Nephron (organoid): ENCODE measurements around the gene DSN1.

Experiments used
- H3K27ac Mint-ChIP-seq, 3 experiments: 2 replicates each; pipeline ENCODE4 v1.8.0; 2020; ENCODE audit warnings: mixed read lengths in 3 of 3, mild to moderate bottlenecking in 2 of 3, moderate library complexity in 1 of 3
- H3K27me3 Mint-ChIP-seq: 2 replicates; pipeline ENCODE4 v1.8.0; 2021; ENCODE audit warnings: low read depth, mild to moderate bottlenecking, moderate library complexity, mixed read lengths
- H3K36me3 Mint-ChIP-seq: 2 replicates; pipeline ENCODE4 v1.8.0; 2020; ENCODE audit warnings: low read depth, mixed read lengths
- H3K4me1 Mint-ChIP-seq: 2 replicates; pipeline ENCODE4 v1.8.0; 2020; ENCODE audit warnings: mixed read lengths
- H3K4me3 Mint-ChIP-seq, 3 experiments: 2 replicates each; pipeline ENCODE4 v1.8.0; 2020; ENCODE audit warnings: mild to moderate bottlenecking in 3 of 3, mixed read lengths in 3 of 3, moderate library complexity in 2 of 3
- H3K9me3 Mint-ChIP-seq: 2 replicates; pipeline ENCODE4 v1.8.0; 2020; ENCODE audit warnings: mixed read lengths
- TF ChIP-seq, protein P1 (sequence below), 3 experiments: fragments of 200-600 bp; sonication (generic); IDR thresholded peaks; one replicate each; pipeline ENCODE4 v1.5.0; 2021; ENCODE audit warnings: antibody characterized with exemption in 3 of 3; ENCODE audit not compliant: unreplicated experiment in 3 of 3

DSN1 gene

GRCh38 chr20:36703530-36703929, 70.0 kb downstream of the DSN1 start:
- no peaks in the 10 kb centered on the region for H3K4me1 Mint-ChIP-seq
- H3K27me3 Mint-ChIP-seq, result no peaks in the 10 kb centered on the region
- TF ChIP-seq, protein P1, sequence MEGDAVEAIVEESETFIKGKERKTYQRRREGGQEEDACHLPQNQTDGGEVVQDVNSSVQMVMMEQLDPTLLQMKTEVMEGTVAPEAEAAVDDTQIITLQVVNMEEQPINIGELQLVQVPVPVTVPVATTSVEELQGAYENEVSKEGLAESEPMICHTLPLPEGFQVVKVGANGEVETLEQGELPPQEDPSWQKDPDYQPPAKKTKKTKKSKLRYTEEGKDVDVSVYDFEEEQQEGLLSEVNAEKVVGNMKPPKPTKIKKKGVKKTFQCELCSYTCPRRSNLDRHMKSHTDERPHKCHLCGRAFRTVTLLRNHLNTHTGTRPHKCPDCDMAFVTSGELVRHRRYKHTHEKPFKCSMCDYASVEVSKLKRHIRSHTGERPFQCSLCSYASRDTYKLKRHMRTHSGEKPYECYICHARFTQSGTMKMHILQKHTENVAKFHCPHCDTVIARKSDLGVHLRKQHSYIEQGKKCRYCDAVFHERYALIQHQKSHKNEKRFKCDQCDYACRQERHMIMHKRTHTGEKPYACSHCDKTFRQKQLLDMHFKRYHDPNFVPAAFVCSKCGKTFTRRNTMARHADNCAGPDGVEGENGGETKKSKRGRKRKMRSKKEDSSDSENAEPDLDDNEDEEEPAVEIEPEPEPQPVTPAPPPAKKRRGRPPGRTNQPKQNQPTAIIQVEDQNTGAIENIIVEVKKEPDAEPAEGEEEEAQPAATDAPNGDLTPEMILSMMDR (IDR thresholded peaks at IDR 0.05; ENCODE audit: unreplicated experiment in 3 of 3), result no peak
- no peaks in the 10 kb centered on the region for H3K9me3 Mint-ChIP-seq
- no peak overlapping the region for H3K27ac Mint-ChIP-seq
- peaks cover 4% of the 10 kb centered on the region for H3K36me3 Mint-ChIP-seq
- H3K4me3 Mint-ChIP-seq, result no peak overlapping the region
